ENCODE measurements around the gene S100A10.

The S100A10 gene

DNA sequence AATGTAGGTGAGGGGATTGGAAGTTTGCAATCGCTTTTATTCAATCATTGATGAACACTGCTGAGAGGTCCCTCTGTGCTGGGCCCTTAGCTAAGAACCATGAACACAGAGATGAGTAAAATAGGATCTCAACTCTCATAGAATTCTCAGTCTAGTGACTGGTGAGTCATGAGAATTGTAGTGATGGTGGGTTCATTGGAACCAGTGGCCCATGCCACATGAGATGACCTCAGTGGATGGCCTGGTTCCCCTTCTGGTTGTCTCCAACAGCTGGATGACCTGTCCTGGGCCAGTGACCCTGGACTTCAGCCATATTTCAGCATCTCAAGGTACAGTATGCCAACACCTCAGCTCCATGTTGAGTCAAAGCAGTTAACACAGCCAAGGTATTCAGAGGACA lies 21.3 kb upstream of the S100A10 start:
- no peak overlapping the region for H3K4me3 ChIP-seq (replicated peaks; ENCODE audit: insufficient read depth, low read length)
- no peaks in the 10 kb centered on the region for H3K27me3 ChIP-seq (ENCODE audit: insufficient read depth, poor library complexity, severe bottlenecking)
- DNase-seq (ENCODE audit: low read depth in 1 of 2, low spot score in 1 of 2), result no peak
- no peak overlapping the region for H3K27ac ChIP-seq (replicated peaks)
- TF ChIP-seq POLR2AphosphoS5 (IDR thresholded peaks at IDR 0.05; ENCODE audit: low read depth), result no peak
- TF ChIP-seq, protein P1, sequence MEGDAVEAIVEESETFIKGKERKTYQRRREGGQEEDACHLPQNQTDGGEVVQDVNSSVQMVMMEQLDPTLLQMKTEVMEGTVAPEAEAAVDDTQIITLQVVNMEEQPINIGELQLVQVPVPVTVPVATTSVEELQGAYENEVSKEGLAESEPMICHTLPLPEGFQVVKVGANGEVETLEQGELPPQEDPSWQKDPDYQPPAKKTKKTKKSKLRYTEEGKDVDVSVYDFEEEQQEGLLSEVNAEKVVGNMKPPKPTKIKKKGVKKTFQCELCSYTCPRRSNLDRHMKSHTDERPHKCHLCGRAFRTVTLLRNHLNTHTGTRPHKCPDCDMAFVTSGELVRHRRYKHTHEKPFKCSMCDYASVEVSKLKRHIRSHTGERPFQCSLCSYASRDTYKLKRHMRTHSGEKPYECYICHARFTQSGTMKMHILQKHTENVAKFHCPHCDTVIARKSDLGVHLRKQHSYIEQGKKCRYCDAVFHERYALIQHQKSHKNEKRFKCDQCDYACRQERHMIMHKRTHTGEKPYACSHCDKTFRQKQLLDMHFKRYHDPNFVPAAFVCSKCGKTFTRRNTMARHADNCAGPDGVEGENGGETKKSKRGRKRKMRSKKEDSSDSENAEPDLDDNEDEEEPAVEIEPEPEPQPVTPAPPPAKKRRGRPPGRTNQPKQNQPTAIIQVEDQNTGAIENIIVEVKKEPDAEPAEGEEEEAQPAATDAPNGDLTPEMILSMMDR (IDR thresholded peaks at IDR 0.05; ENCODE audit: insufficient read depth, low read length), result no peak
- TF ChIP-seq GABPA (IDR thresholded peaks at IDR 0.05; ENCODE audit: low read depth), result no peak
- TF ChIP-seq, protein P2, sequence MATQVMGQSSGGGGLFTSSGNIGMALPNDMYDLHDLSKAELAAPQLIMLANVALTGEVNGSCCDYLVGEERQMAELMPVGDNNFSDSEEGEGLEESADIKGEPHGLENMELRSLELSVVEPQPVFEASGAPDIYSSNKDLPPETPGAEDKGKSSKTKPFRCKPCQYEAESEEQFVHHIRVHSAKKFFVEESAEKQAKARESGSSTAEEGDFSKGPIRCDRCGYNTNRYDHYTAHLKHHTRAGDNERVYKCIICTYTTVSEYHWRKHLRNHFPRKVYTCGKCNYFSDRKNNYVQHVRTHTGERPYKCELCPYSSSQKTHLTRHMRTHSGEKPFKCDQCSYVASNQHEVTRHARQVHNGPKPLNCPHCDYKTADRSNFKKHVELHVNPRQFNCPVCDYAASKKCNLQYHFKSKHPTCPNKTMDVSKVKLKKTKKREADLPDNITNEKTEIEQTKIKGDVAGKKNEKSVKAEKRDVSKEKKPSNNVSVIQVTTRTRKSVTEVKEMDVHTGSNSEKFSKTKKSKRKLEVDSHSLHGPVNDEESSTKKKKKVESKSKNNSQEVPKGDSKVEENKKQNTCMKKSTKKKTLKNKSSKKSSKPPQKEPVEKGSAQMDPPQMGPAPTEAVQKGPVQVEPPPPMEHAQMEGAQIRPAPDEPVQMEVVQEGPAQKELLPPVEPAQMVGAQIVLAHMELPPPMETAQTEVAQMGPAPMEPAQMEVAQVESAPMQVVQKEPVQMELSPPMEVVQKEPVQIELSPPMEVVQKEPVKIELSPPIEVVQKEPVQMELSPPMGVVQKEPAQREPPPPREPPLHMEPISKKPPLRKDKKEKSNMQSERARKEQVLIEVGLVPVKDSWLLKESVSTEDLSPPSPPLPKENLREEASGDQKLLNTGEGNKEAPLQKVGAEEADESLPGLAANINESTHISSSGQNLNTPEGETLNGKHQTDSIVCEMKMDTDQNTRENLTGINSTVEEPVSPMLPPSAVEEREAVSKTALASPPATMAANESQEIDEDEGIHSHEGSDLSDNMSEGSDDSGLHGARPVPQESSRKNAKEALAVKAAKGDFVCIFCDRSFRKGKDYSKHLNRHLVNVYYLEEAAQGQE (IDR thresholded peaks at IDR 0.05; ENCODE audit: insufficient replicate concordance, low read depth), result no peak
- no peak for TF ChIP-seq SPI1 (IDR thresholded peaks at IDR 0.05; ENCODE audit: borderline replicate concordance, low read depth)

DNA sequence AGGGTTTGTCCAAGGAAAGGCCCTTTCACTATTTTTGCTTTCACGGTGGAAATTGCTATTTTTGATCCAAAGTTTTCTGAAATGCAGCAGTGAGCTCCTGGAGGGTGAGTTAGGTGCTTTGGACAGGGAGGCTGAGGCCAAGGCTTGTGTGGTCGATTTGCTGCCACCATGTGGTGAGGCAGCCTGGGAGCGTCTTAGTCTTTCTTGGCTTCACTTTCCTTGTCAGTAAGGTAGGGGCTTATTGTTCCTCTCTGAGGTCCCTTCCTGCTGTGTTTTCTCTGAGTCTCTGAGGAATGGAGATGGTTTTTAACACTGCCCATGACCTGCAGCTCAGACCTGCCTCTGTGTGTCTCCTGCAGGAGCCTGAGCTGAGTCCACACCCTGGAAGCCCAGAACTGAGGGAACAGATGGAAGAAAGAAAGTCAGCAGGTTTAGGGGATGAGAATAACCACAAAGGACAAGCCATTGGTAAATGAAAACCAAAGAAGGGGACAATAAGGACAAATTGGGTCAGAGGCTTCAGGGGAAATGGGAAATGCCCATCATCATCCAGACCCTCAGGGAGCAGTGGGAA lies 20.1 kb upstream of the S100A10 start:
- no peak overlapping the region for H3K27ac ChIP-seq (replicated peaks)
- H3K4me3 ChIP-seq (replicated peaks; ENCODE audit: insufficient read depth, low read length), result no peak overlapping the region
- no peak for TF ChIP-seq GABPA (IDR thresholded peaks at IDR 0.05; ENCODE audit: low read depth)
- no peak for TF ChIP-seq SPI1 (IDR thresholded peaks at IDR 0.05; ENCODE audit: borderline replicate concordance, low read depth)
- TF ChIP-seq, protein P1 (IDR thresholded peaks at IDR 0.05; ENCODE audit: insufficient read depth, low read length), result peak; percentile 71
- no peaks in the 10 kb centered on the region for H3K27me3 ChIP-seq (ENCODE audit: insufficient read depth, poor library complexity, severe bottlenecking)
- peak in 1 of 2 experiments; percentile 51 for DNase-seq (ENCODE audit: low read depth in 1 of 2, low spot score in 1 of 2)

DNA sequence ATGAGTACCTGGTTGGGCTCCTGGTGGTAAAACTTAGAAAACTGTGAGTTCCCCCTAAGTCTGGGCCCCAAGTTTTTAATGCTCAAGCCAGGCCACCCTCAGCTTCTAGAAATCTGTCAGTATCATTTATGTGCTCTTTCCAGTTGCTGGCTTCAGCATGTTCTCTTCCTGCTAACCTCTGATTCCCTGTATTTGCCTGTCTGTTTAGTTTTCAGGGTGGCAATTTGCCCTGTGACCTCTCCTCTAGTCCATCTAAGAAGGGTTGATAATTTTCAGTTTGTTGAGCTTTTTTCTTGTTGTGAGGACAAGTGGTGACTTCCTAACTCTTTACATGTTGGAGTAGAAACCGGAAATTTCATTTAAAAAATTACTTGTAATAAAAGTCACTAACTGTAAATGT lies 16.0 kb upstream of the S100A10 start:
- peaks cover 3% of the 10 kb centered on the region for H3K27me3 ChIP-seq (ENCODE audit: insufficient read depth, poor library complexity, severe bottlenecking)
- no peak overlapping the region for H3K27ac ChIP-seq (replicated peaks)
- TF ChIP-seq, protein P1 (IDR thresholded peaks at IDR 0.05; ENCODE audit: insufficient read depth, low read length), result no peak
- TF ChIP-seq SPI1 (IDR thresholded peaks at IDR 0.05; ENCODE audit: borderline replicate concordance, low read depth) (no peak), GABPA (IDR thresholded peaks at IDR 0.05; ENCODE audit: low read depth) (no peak), POLR2AphosphoS5 (IDR thresholded peaks at IDR 0.05; ENCODE audit: low read depth) (no peak)
- TF ChIP-seq, protein P2 (IDR thresholded peaks at IDR 0.05; ENCODE audit: insufficient replicate concordance, low read depth), result no peak
- no peak for DNase-seq (ENCODE audit: low read depth in 1 of 2, low spot score in 1 of 2)
- no peak overlapping the region for H3K4me3 ChIP-seq (replicated peaks; ENCODE audit: insufficient read depth, low read length)

DNA sequence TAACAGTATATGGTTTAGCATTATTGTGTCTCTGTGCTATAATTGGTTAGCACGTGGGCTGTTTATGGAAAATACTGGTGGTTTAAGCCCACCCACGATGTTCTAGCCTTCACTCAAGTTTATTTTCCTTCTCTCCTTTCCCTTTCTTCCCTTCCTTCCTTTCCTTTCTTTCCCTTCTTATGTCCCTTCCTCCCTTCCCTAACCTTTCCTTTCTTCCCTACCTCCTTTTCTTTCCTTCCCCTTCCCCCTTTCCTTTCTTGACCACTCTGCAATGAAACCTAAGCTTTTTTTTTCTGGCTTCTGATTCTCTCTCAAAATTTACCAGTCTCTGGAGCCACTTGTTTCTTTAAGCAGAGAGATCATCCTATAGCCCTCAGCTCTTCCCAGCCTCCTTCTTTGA lies 13.4 kb upstream of the S100A10 start:
- Histone ChIP-seq H3K27ac (replicated peaks) (no peak overlapping the region), H3K27me3 (ENCODE audit: insufficient read depth, poor library complexity, severe bottlenecking) (peaks cover 5% of the 10 kb centered on the region), H3K4me3 (replicated peaks; ENCODE audit: insufficient read depth, low read length) (no peak overlapping the region)
- no peak for DNase-seq (ENCODE audit: low read depth in 1 of 2, low spot score in 1 of 2)
- TF ChIP-seq GABPA (IDR thresholded peaks at IDR 0.05; ENCODE audit: low read depth) (no peak), SPI1 (IDR thresholded peaks at IDR 0.05; ENCODE audit: borderline replicate concordance, low read depth) (no peak)
- TF ChIP-seq, protein P2 (IDR thresholded peaks at IDR 0.05; ENCODE audit: insufficient replicate concordance, low read depth), result no peak
